OCI-LY7 (cell line): Measurements from ENCODE around the gene LRRC4.

Source experiments
- CTCF ChIP-seq: fragments of 200-600 bp; sonication (generic); conservative IDR thresholded peaks from 2 replicates; pipeline ENCODE4 v1.5.1; 2014; ENCODE audit warnings: mild to moderate bottlenecking, antibody characterized with exemption, low read length, moderate library complexity, mixed read lengths
- EZH2phosphoT487 ChIP-seq: fragments of 200-600 bp; sonication (generic); IDR thresholded peaks from 2 replicates; pipeline ENCODE4 v1.6.1; 2018; ENCODE audit warnings: low read depth, borderline replicate concordance, mild to moderate bottlenecking, mixed run types, antibody characterized with exemption, low read length, moderate library complexity, mixed read lengths

- TF ChIP-seq CTCF (no peak), EZH2phosphoT487 (no peak)
Observed at GRCh38 chr7:128069373-128070364, 38.4 kb upstream of the LRRC4 start.
